GM08714 (cell line): ENCODE results near the gene BIVM.

Experiments used
- H3K4me3 ChIP-seq: fragments of 200-500 bp; sonication (Bioruptor generic); 2 replicates; pipeline ENCODE4 v1.5.1; 2014; ENCODE audit warnings: mild to moderate bottlenecking, low read length, inconsistent platforms
- ZNF274 ChIP-seq: IDR thresholded peaks from 2 replicates; pipeline ENCODE4 v1.6.1; 2012; ENCODE audit warnings: mild to moderate bottlenecking, low read depth, low read length

BIVM gene

GRCh38 chr13:102845289-102845629, 46.3 kb downstream of the BIVM start:
- TF ChIP-seq ZNF274 = no peak
- peak overlapping the region; percentile 92 for H3K4me3 ChIP-seq

GRCh38 chr13:102845630-102846260, 46.8 kb downstream of the BIVM start, which contains the start of gene ERCC5:
ERCC5 (plus strand) TSS chr13:102846032; CDS start chr13:102846267, 235 bp downstream.
- TF ChIP-seq ZNF274 = no peak
- H3K4me3 ChIP-seq = peak within 1 kb of the TSS; percentile 92

GRCh38 chr13:102846261-102847015, 47.5 kb downstream of the BIVM start:
- peak overlapping the region; percentile 92 for H3K4me3 ChIP-seq
- TF ChIP-seq ZNF274 = no peak

- H3K4me3 ChIP-seq = peak overlapping the region; percentile 92
- TF ChIP-seq ZNF274 = no peak
Observed at GRCh38 chr13:102847272-102848234, 48.6 kb downstream of the BIVM start.

GRCh38 chr13:102848956-102849355, 50.0 kb downstream of the BIVM start:
- TF ChIP-seq ZNF274 = no peak
- H3K4me3 ChIP-seq = no peak overlapping the region

GRCh38 chr13:102852556-102852955, 53.6 kb downstream of the BIVM start:
- TF ChIP-seq ZNF274 = no peak
- no peak overlapping the region for H3K4me3 ChIP-seq

GRCh38 chr13:102854675-102855074, 55.8 kb downstream of the BIVM start:
- no peak for TF ChIP-seq ZNF274
- no peak overlapping the region; the same call in 1 of the 2 replicates for H3K4me3 ChIP-seq

- H3K4me3 ChIP-seq = no peak overlapping the region
- no peak for TF ChIP-seq ZNF274
Observed at GRCh38 chr13:102856557-102856956, 57.6 kb downstream of the BIVM start.

- no peak overlapping the region for H3K4me3 ChIP-seq
- no peak for TF ChIP-seq ZNF274
Observed at GRCh38 chr13:102862624-102863210, 63.8 kb downstream of the BIVM start.

- no peak for TF ChIP-seq ZNF274
- no peak overlapping the region for H3K4me3 ChIP-seq
Observed at GRCh38 chr13:102863590-102863989, 64.7 kb downstream of the BIVM start.

GRCh38 chr13:102868366-102868936, 69.5 kb downstream of the BIVM start:
- no peak overlapping the region for H3K4me3 ChIP-seq
- TF ChIP-seq ZNF274 = no peak

GRCh38 chr13:102869948-102870676, 71.2 kb downstream of the BIVM start:
- no peak for TF ChIP-seq ZNF274
- H3K4me3 ChIP-seq = no peak overlapping the region

- no peak for TF ChIP-seq ZNF274
- no peak overlapping the region for H3K4me3 ChIP-seq
Observed at GRCh38 chr13:102870677-102871415, 71.9 kb downstream of the BIVM start.
